Stomach smooth muscle (tissue), 2 donors: ENCODE data around the gene HOXC5.

ENCODE experiments used
- H3K27ac ChIP-seq: one replicate; pipeline ENCODE4 v1.7.0; 2013; ENCODE audit warnings: mild to moderate bottlenecking, low read length, inconsistent platforms
- H3K27me3 ChIP-seq, 2 donors: one replicate each; pipeline ENCODE4 v1.7.0; 2013; ENCODE audit warnings: low read length in 2 of 2; ENCODE audit not compliant: insufficient read depth in 2 of 2, control insufficient read depth in 1 of 2
- H3K36me3 ChIP-seq, 2 donors: one replicate each; pipeline ENCODE4 v1.7.0; 2013; ENCODE audit warnings: low read length in 2 of 2; ENCODE audit not compliant: control insufficient read depth in 2 of 2, insufficient read depth in 2 of 2
- H3K4me1 ChIP-seq: one replicate; pipeline ENCODE4 v1.7.0; 2013; ENCODE audit warnings: low read length; ENCODE audit not compliant: control insufficient read depth, insufficient read depth
- H3K4me3 ChIP-seq, 2 donors: one replicate each; pipeline ENCODE4 v1.7.0; 2013; ENCODE audit warnings: low read length in 2 of 2
- H3K9ac ChIP-seq, 2 donors: one replicate each; pipeline ENCODE4 v1.7.0; 2013; ENCODE audit warnings: low read length in 2 of 2, mild to moderate bottlenecking in 1 of 2
- H3K9me3 ChIP-seq, 2 donors: one replicate each; pipeline ENCODE4 v1.7.0; 2013; ENCODE audit warnings: low read length in 2 of 2; ENCODE audit not compliant: control insufficient read depth in 2 of 2
- donor health status: healthy.
- donor health status: Pancreatic carcinoma.

The HOXC5 gene

DNA sequence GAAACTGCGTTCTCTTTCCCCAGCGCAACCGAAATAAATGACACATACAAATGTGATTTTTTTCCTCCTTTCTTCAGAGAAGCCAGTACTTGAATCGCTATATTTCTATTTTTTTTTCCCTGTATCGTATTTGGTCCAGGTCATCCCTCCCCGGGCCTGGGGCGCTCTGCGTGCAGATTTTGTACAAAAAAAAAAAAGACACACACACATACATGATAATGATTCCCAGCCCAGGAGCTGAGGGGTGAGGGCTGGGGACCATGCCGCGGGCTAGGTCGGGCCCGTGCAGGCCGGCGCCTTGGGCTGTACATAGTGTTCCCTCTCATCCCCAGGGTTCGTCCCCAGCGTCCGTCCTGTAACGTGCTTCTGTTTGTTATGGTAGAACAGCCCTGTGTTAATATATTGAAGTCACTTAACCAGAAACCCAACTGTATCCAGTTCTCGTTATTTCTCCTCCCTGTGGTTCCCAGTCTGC is 29.9 kb upstream of the HOXC5 start:
- Histone ChIP-seq H3K27ac (no peak overlapping the region), H3K36me3 (no peaks in the 10 kb centered on the region), H3K9ac (no peak overlapping the region), H3K4me3 (no peak overlapping the region), H3K4me1 (peaks cover 17% of the 10 kb centered on the region), H3K27me3 (peaks cover 88 to 95% of the 10 kb centered on the region in 2 donors), H3K9me3 (no peaks in the 10 kb centered on the region)

DNA sequence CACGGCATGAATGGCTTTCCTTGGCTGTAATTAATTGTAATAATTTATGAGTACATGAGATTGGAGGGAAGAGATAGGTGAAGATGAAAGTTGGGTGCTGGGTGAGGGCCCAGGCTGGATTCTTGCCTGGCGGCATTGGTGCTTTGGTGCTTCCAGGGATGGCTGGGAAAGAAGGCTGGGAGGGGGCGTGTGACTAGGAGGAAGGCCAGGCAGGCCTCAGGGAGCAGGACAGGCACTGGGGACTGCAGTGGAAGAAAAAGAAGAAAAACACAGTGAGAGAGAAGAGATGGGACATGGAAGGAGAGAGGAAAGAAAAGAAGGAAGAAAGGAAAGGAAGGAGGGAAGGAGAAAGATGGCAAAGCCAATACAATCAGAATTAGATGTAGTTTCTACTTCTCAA is 29.2 kb upstream of the HOXC5 start:
- H3K27ac ChIP-seq: no peak overlapping the region
- H3K9ac ChIP-seq: no peak overlapping the region

DNA sequence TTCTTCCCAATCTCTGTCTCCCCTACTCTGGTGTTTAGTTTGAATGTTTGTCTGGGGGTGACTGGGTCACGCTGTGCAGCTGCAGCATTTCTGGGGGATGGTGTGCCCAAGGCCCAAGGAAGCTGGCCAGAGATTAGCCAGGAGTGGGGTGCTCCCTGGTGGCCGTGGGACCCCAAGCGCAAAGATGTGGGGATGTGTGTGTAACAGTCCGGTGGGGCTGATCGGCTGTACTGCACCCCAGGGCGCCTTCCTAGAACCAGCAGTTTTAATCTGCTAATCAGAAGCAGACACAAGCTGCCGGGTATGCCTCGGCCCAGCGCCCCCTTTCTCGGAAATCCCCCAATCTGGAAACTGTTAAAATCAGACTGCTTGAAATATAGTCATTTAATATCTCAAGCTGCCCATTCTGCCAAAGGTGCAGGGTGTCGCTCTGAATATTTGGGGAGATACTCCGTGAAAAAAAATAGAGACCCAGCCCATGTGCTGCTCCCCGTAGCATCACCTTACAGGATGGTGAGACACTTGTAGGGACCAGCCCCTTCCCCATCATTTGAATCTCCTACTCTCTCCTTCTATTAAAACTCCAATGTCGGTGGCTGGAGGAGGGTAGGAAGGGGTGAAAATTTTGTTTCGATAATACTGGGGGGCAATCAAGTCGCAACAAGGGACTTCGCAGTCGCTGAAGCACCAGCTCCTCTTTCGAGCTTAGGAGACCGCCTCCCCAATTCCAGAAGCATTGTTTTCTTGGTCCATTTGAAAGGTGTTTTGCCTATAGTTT is 28.6 kb upstream of the HOXC5 start:
- Histone ChIP-seq H3K4me1 (peaks cover 18% of the 10 kb centered on the region), H3K9ac (no peak overlapping the region), H3K27ac (no peak overlapping the region), H3K36me3 (no peaks in the 10 kb centered on the region), H3K27me3 (peaks cover 84 to 92% of the 10 kb centered on the region in 2 donors), H3K9me3 (no peaks in the 10 kb centered on the region), H3K4me3 (no peak overlapping the region)

More for the DNA sequence above, 29.2 kb upstream of the HOXC5 start:
- peaks cover 86 to 95% of the 10 kb centered on the region in 2 donors for H3K27me3 ChIP-seq
- H3K4me3 ChIP-seq: no peak overlapping the region
- H3K4me1 ChIP-seq: peaks cover 17% of the 10 kb centered on the region
- no peaks in the 10 kb centered on the region for H3K36me3 ChIP-seq
- no peaks in the 10 kb centered on the region for H3K9me3 ChIP-seq

DNA sequence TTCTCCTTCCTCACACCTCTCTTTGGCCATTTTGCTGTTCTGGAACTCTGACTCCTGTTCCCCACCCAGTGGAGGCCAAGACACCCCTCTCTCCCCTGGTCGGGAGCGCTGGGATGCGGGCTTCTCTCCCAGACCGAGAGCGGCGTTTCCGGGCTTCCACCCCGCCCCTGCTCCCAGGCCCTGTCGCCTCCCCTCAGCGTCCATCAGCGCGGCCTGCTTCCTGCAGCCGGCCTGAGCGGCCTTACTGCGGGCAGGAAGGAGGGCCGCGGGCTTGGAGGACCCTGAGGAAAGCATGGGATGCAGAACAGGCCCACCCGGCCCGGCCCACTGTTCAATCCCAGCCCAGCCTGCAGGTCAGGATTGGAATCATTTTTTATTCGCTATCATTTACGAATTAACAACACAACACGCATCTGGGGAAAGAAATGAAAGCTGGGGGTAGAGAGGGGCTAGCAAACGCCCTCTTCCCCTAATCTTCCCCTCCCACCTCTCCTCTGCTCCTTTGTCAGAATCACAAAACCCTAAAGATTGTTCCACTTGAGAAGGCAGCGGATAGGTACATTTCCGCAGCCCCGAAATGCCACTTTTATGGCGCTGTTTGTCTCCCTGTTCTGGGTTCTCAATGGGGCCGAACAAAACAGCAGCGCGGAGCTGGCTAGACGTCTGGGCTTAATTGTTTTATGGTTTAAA is 27.9 kb upstream of the HOXC5 start:
- Histone ChIP-seq H3K36me3 (no peaks in the 10 kb centered on the region), H3K4me3 (no peak overlapping the region), H3K9ac (no peak overlapping the region), H3K4me1 (peaks cover 18% of the 10 kb centered on the region), H3K9me3 (no peaks in the 10 kb centered on the region), H3K27me3 (peaks cover 85 to 94% of the 10 kb centered on the region in 2 donors), H3K27ac (no peak overlapping the region)

DNA sequence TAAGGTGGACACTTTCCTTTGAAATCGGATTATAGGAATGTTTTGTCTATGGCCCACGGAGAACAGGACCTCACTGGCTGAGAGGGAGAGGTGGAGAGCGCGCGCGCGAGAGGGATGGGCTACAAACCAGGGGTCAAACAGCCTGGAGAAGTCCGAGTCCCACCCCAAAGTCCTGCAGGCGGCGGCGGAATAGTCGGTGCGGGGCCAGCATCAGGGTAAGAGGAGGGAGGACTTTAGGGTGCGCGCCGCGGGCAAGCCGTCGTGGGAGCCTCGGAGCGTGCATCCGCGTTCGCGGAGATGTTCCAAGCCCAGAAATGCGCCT is 27.4 kb upstream of the HOXC5 start:
- Histone ChIP-seq H3K9me3 (no peaks in the 10 kb centered on the region), H3K27ac (no peak overlapping the region), H3K4me1 (peaks cover 13% of the 10 kb centered on the region), H3K4me3 (no peak overlapping the region), H3K27me3 (peaks cover 86 to 94% of the 10 kb centered on the region in 2 donors), H3K9ac (no peak overlapping the region), H3K36me3 (no peaks in the 10 kb centered on the region)

DNA sequence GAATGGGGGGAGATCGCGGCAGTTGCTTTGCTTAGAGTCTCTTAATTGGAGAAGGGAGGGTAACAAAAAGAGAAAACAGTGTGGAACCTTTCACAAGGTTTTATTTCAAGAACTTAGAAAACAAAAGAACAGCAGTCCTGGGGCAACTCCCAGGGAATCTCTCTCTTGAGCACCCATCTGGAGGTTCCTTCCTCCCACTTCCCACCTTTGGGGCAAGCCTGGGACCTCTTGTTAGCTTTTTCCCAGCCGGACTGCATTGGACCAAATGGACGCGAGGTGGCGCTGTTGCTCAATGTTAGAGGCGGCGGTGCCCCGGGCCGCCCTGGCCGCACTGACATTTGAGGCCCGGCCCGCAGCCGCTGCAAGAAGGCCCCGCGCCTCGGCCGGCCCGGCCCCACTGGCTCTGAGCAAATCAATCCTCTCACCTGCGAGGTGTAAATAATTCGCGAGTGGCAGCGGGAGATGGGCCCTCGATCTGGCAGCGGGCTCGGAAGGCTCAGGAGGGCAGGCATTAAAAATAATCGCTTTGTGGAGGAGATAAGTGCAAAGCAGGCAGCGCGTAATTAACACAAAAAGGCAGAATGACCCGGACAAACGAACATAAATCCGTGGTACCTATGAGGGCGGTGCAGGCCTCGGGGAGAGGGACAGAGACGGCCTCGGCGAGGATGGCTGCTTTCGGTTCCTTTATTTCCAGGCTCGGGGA is 26.8 kb upstream of the HOXC5 start:
- H3K4me3 ChIP-seq: peak overlapping the region; percentile 43 to 62
- no peak overlapping the region for H3K9ac ChIP-seq
- H3K27ac ChIP-seq: no peak overlapping the region
- H3K9me3 ChIP-seq: no peaks in the 10 kb centered on the region
- peaks cover 11% of the 10 kb centered on the region for H3K4me1 ChIP-seq
- peaks cover 86 to 94% of the 10 kb centered on the region in 2 donors for H3K27me3 ChIP-seq
- H3K36me3 ChIP-seq: no peaks in the 10 kb centered on the region

- H3K4me1 ChIP-seq: peaks cover 13% of the 10 kb centered on the region
- H3K9me3 ChIP-seq: no peaks in the 10 kb centered on the region
- H3K9ac ChIP-seq: no peak overlapping the region
- peaks cover 84 to 94% of the 10 kb centered on the region in 2 donors for H3K27me3 ChIP-seq
- peak overlapping the region; percentile 43 to 62 for H3K4me3 ChIP-seq
- H3K36me3 ChIP-seq: no peaks in the 10 kb centered on the region
- H3K27ac ChIP-seq: no peak overlapping the region
Measured at GRCh38 chr12:54006559-54007220, 26.2 kb upstream of the HOXC5 start.

DNA sequence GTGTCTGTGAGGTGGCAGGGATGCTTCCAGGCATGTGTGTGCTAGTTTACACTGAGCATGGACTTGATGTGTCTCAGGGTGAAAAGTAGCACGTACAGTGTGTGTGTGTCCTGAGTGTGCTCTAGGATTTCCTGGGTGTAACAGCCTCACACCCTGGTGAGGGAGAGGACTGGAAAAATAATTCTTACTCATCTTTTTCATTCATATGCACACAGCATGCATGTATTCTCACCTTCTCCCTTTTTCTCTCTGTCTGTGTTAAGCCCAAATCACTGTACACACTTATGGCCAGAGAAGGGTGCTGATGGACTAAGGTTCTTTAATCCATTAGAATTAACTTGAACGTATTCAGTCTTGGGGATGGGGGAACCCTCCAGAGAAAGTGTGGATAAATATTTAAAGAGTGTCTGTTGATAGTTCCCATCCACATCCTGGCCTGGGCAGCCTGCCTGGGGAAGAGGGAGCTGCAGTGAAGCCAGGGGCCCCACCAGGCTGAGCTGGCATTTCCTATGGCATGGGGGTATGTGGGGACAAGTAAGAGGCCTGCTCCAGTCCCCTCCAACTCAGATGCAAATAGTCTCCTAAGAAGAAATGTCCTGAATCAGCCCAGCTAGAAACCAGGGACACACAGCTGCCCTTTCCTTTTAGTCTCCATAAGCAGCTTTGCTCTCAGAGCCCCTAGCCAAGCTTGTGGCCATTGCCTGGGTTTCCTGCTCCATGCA is 25.2 kb upstream of the HOXC5 start:
- H3K27ac ChIP-seq: no peak overlapping the region
- H3K4me1 ChIP-seq: peaks cover 13% of the 10 kb centered on the region
- no peak overlapping the region for H3K9ac ChIP-seq
- no peak overlapping the region for H3K4me3 ChIP-seq
- H3K36me3 ChIP-seq: no peaks in the 10 kb centered on the region
- H3K9me3 ChIP-seq: no peaks in the 10 kb centered on the region
- H3K27me3 ChIP-seq: peaks cover 81 to 91% of the 10 kb centered on the region in 2 donors

GRCh38 chr12:54008260-54008552 is 24.6 kb upstream of the HOXC5 start:
- no peak overlapping the region for H3K9ac ChIP-seq
- H3K4me1 ChIP-seq: peaks cover 13% of the 10 kb centered on the region
- H3K27me3 ChIP-seq: peaks cover 83 to 93% of the 10 kb centered on the region in 2 donors
- no peaks in the 10 kb centered on the region for H3K36me3 ChIP-seq
- H3K27ac ChIP-seq: no peak overlapping the region
- H3K4me3 ChIP-seq: no peak overlapping the region
- H3K9me3 ChIP-seq: no peaks in the 10 kb centered on the region
